ENCODE results near the gene SNX22.
A peak's percentile ranks its signal among the peaks of the same experiment; 100 is the strongest.

Gene SNX22

GRCh38 chr15:64122936-64123351 lies 28.6 kb upstream of the SNX22 start:
- Mint-ChIP-seq H3K4me1 (ENCODE audit: low read depth) (no peaks in the 10 kb centered on the region), H3K4me3 (no peak overlapping the region), H3K27me3 (no peaks in the 10 kb centered on the region), H3K36me3 (ENCODE audit: low read depth) (peaks cover 98% of the 10 kb centered on the region), H3K27ac (no peak overlapping the region), H3K9me3 (no peaks in the 10 kb centered on the region)
- intact Hi-C loops (cut with micrococcal nuclease): no loop called here

GRCh38 chr15:64125978-64126377 lies 25.6 kb upstream of the SNX22 start:
- H3K27ac Mint-ChIP-seq: no peak overlapping the region
- intact Hi-C loops (cut with micrococcal nuclease): no loop called here

GRCh38 chr15:64127521-64128270 lies 23.8 kb upstream of the SNX22 start:
- intact Hi-C loops (cut with micrococcal nuclease): no loop called here
- no peaks in the 10 kb centered on the region for H3K27me3 Mint-ChIP-seq
- H3K4me1 Mint-ChIP-seq (ENCODE audit: low read depth): peaks cover 2% of the 10 kb centered on the region
- H3K36me3 Mint-ChIP-seq (ENCODE audit: low read depth): peaks cover 100% of the 10 kb centered on the region
- H3K4me3 Mint-ChIP-seq: no peak overlapping the region
- no peaks in the 10 kb centered on the region for H3K9me3 Mint-ChIP-seq
- H3K27ac Mint-ChIP-seq: no peak overlapping the region

More at GRCh38 chr15:64125978-64126377, 25.6 kb upstream of the SNX22 start:
- no peak overlapping the region for H3K4me3 Mint-ChIP-seq
- H3K4me1 Mint-ChIP-seq (ENCODE audit: low read depth): no peaks in the 10 kb centered on the region
- H3K27me3 Mint-ChIP-seq: no peaks in the 10 kb centered on the region
- no peaks in the 10 kb centered on the region for H3K9me3 Mint-ChIP-seq
- H3K36me3 Mint-ChIP-seq (ENCODE audit: low read depth): peaks cover 98% of the 10 kb centered on the region

GRCh38 chr15:64130159-64130558 lies 21.4 kb upstream of the SNX22 start:
- Mint-ChIP-seq H3K9me3 (no peaks in the 10 kb centered on the region), H3K36me3 (ENCODE audit: low read depth) (peaks cover 100% of the 10 kb centered on the region), H3K4me3 (no peak overlapping the region), H3K4me1 (ENCODE audit: low read depth) (peaks cover 14% of the 10 kb centered on the region), H3K27ac (no peak overlapping the region), H3K27me3 (no peaks in the 10 kb centered on the region)
- intact Hi-C loops (cut with micrococcal nuclease): loop anchor here (10.0 kb wide), 1 partner anchor 385 kb away; no protein-coding TSS in a partner anchor

- no peaks in the 10 kb centered on the region for H3K27me3 Mint-ChIP-seq
- no peaks in the 10 kb centered on the region for H3K9me3 Mint-ChIP-seq
- H3K27ac Mint-ChIP-seq: no peak overlapping the region
- intact Hi-C loops (cut with micrococcal nuclease): loop anchor here (10.0 kb wide), 1 partner anchor 387 kb away; no protein-coding TSS in a partner anchor
- peaks cover 14% of the 10 kb centered on the region for H3K4me1 Mint-ChIP-seq (ENCODE audit: low read depth)
- peaks cover 100% of the 10 kb centered on the region for H3K36me3 Mint-ChIP-seq (ENCODE audit: low read depth)
- no peak overlapping the region for H3K4me3 Mint-ChIP-seq
Observed at GRCh38 chr15:64131547-64131946, 20.0 kb upstream of the SNX22 start.

- H3K4me3 Mint-ChIP-seq: no peak overlapping the region
- no peaks in the 10 kb centered on the region for H3K27me3 Mint-ChIP-seq
- peaks cover 14% of the 10 kb centered on the region for H3K4me1 Mint-ChIP-seq (ENCODE audit: low read depth)
- intact Hi-C loops (cut with micrococcal nuclease): loop anchor here (10.0 kb wide), 1 partner anchor 387 kb away; no protein-coding TSS in a partner anchor
- no peaks in the 10 kb centered on the region for H3K9me3 Mint-ChIP-seq
- peaks cover 100% of the 10 kb centered on the region for H3K36me3 Mint-ChIP-seq (ENCODE audit: low read depth)
- H3K27ac Mint-ChIP-seq: no peak overlapping the region
Observed at GRCh38 chr15:64132217-64132616, 19.3 kb upstream of the SNX22 start.

GRCh38 chr15:64133623-64134344 lies 17.7 kb upstream of the SNX22 start:
- Mint-ChIP-seq H3K9me3 (no peaks in the 10 kb centered on the region), H3K4me3 (no peak overlapping the region)

GRCh38 chr15:64134345-64134829 lies 17.1 kb upstream of the SNX22 start:
- peaks cover 96% of the 10 kb centered on the region for H3K36me3 Mint-ChIP-seq (ENCODE audit: low read depth)
- no peak overlapping the region for H3K4me3 Mint-ChIP-seq
- peaks cover 14% of the 10 kb centered on the region for H3K4me1 Mint-ChIP-seq (ENCODE audit: low read depth)
- intact Hi-C loops (cut with micrococcal nuclease): loop anchor here (10.0 kb wide), 1 partner anchor 390 kb away; no protein-coding TSS in a partner anchor
- H3K27ac Mint-ChIP-seq: no peak overlapping the region
- no peaks in the 10 kb centered on the region for H3K9me3 Mint-ChIP-seq
- no peaks in the 10 kb centered on the region for H3K27me3 Mint-ChIP-seq

More at GRCh38 chr15:64133623-64134344, 17.7 kb upstream of the SNX22 start:
- intact Hi-C loops (cut with micrococcal nuclease): loop anchor here (10.0 kb wide), 1 partner anchor 389 kb away; no protein-coding TSS in a partner anchor
- peaks cover 100% of the 10 kb centered on the region for H3K36me3 Mint-ChIP-seq (ENCODE audit: low read depth)
- no peaks in the 10 kb centered on the region for H3K27me3 Mint-ChIP-seq
- H3K27ac Mint-ChIP-seq: no peak overlapping the region
- H3K4me1 Mint-ChIP-seq (ENCODE audit: low read depth): peaks cover 14% of the 10 kb centered on the region

- intact Hi-C loops (cut with micrococcal nuclease): loop anchor here (10.0 kb wide), 1 partner anchor 392 kb away; no protein-coding TSS in a partner anchor
- Mint-ChIP-seq H3K27me3 (no peaks in the 10 kb centered on the region), H3K36me3 (ENCODE audit: low read depth) (peaks cover 95% of the 10 kb centered on the region)
Observed at GRCh38 chr15:64136347-64136746, 15.2 kb upstream of the SNX22 start.

GRCh38 chr15:64137226-64137833 lies 14.2 kb upstream of the SNX22 start:
- intact Hi-C loops (cut with micrococcal nuclease): loop anchor here (10.0 kb wide), 1 partner anchor 393 kb away; no protein-coding TSS in a partner anchor
- Mint-ChIP-seq H3K36me3 (ENCODE audit: low read depth) (peaks cover 95% of the 10 kb centered on the region), H3K4me3 (no peak overlapping the region), H3K9me3 (no peaks in the 10 kb centered on the region), H3K4me1 (ENCODE audit: low read depth) (peaks cover 31% of the 10 kb centered on the region), H3K27ac (no peak overlapping the region), H3K27me3 (no peaks in the 10 kb centered on the region)

More at GRCh38 chr15:64136347-64136746, 15.2 kb upstream of the SNX22 start:
- no peak overlapping the region for H3K4me3 Mint-ChIP-seq
- H3K9me3 Mint-ChIP-seq: no peaks in the 10 kb centered on the region
- peaks cover 28% of the 10 kb centered on the region for H3K4me1 Mint-ChIP-seq (ENCODE audit: low read depth)
- H3K27ac Mint-ChIP-seq: no peak overlapping the region

- intact Hi-C loops (cut with micrococcal nuclease): loop anchor here (10.0 kb wide), 1 partner anchor 394 kb away; no protein-coding TSS in a partner anchor
- H3K4me1 Mint-ChIP-seq (ENCODE audit: low read depth): peaks cover 22% of the 10 kb centered on the region
- H3K36me3 Mint-ChIP-seq (ENCODE audit: low read depth): peaks cover 95% of the 10 kb centered on the region
- H3K9me3 Mint-ChIP-seq: no peaks in the 10 kb centered on the region
- H3K4me3 Mint-ChIP-seq: no peak overlapping the region
- no peaks in the 10 kb centered on the region for H3K27me3 Mint-ChIP-seq
- H3K27ac Mint-ChIP-seq: no peak overlapping the region
Observed at GRCh38 chr15:64138331-64138941, 13.1 kb upstream of the SNX22 start.

GRCh38 chr15:64141798-64142512 lies 9.6 kb upstream of the SNX22 start:
- Mint-ChIP-seq H3K27ac (peak overlapping the region; percentile 33), H3K9me3 (no peaks in the 10 kb centered on the region), H3K36me3 (ENCODE audit: low read depth) (peaks cover 86% of the 10 kb centered on the region), H3K4me3 (no peak overlapping the region), H3K27me3 (no peaks in the 10 kb centered on the region), H3K4me1 (ENCODE audit: low read depth) (peaks cover 25% of the 10 kb centered on the region)
- intact Hi-C loops (cut with micrococcal nuclease): no loop called here

GRCh38 chr15:64143276-64143675 lies 8.3 kb upstream of the SNX22 start:
- Mint-ChIP-seq H3K4me1 (ENCODE audit: low read depth) (peaks cover 25% of the 10 kb centered on the region), H3K36me3 (ENCODE audit: low read depth) (peaks cover 73% of the 10 kb centered on the region), H3K27ac (no peak overlapping the region)

More at GRCh38 chr15:64143276-64143675, 8.3 kb upstream of the SNX22 start:
- Mint-ChIP-seq H3K9me3 (no peaks in the 10 kb centered on the region), H3K4me3 (no peak overlapping the region), H3K27me3 (no peaks in the 10 kb centered on the region)
- intact Hi-C loops (cut with micrococcal nuclease): no loop called here

Measured in dendritic cell treated with granulocyte-macrophage colony-stimulating factor and Interleukin-4, amounts not matched to agents 40 ng/mL and 50 ng/mL, for 4 days (primary cell).